Measurements from ENCODE around the gene CIB4. TPM values are rescaled to one million over a fixed set of nuclear protein-coding genes. Genes with fewer than 3 reads are reported as not detected.

Gene CIB4
- total RNA-seq, 1 donor from 2014 or later = not detected

- no peaks in the 10 kb centered on the region for H3K36me3 ChIP-seq (ENCODE audit: control insufficient read depth, insufficient read depth, low read length)
- H3K4me3 ChIP-seq (ENCODE audit: low read depth, low read length) = no peak overlapping the region
- no peak for DNase-seq (ENCODE audit: low read depth)
- FAIRE-seq = peak; percentile 52
- TF ChIP-seq, protein P1, sequence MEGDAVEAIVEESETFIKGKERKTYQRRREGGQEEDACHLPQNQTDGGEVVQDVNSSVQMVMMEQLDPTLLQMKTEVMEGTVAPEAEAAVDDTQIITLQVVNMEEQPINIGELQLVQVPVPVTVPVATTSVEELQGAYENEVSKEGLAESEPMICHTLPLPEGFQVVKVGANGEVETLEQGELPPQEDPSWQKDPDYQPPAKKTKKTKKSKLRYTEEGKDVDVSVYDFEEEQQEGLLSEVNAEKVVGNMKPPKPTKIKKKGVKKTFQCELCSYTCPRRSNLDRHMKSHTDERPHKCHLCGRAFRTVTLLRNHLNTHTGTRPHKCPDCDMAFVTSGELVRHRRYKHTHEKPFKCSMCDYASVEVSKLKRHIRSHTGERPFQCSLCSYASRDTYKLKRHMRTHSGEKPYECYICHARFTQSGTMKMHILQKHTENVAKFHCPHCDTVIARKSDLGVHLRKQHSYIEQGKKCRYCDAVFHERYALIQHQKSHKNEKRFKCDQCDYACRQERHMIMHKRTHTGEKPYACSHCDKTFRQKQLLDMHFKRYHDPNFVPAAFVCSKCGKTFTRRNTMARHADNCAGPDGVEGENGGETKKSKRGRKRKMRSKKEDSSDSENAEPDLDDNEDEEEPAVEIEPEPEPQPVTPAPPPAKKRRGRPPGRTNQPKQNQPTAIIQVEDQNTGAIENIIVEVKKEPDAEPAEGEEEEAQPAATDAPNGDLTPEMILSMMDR (IDR thresholded peaks at IDR 0.05; ENCODE audit: insufficient read depth, low read length, severe bottlenecking) = no peak
- peaks cover 2% of the 10 kb centered on the region for H3K27me3 ChIP-seq (ENCODE audit: control insufficient read depth, insufficient read depth, low read length)
These were observed 11.4 kb downstream of the CIB4 start for GRCh38 chr2:26629751-26630150.

DNA sequence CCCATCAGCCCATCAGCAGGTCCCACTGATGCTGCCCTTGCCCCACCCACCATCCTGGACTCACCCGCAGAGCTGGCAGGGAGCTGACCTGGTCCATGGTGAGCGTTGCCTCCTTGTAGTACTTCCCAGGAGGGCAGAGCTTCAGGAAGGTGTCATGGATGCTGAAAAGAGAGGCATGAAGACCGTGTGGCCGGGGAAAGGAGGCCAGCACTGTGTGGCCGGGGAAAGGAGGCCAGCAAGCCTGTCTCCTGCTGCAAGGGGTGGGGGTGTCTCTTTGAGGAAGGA lies 11.9 kb downstream of the CIB4 start:
- Histone ChIP-seq H3K36me3 (ENCODE audit: control insufficient read depth, insufficient read depth, low read length) (no peaks in the 10 kb centered on the region), H3K4me3 (ENCODE audit: low read depth, low read length) (no peak overlapping the region), H3K27me3 (ENCODE audit: control insufficient read depth, insufficient read depth, low read length) (peaks cover 2% of the 10 kb centered on the region)
- FAIRE-seq = no peak
- TF ChIP-seq, protein P1 (IDR thresholded peaks at IDR 0.05; ENCODE audit: insufficient read depth, low read length, severe bottlenecking) = no peak
- DNase-seq (ENCODE audit: low read depth) = no peak

DNA sequence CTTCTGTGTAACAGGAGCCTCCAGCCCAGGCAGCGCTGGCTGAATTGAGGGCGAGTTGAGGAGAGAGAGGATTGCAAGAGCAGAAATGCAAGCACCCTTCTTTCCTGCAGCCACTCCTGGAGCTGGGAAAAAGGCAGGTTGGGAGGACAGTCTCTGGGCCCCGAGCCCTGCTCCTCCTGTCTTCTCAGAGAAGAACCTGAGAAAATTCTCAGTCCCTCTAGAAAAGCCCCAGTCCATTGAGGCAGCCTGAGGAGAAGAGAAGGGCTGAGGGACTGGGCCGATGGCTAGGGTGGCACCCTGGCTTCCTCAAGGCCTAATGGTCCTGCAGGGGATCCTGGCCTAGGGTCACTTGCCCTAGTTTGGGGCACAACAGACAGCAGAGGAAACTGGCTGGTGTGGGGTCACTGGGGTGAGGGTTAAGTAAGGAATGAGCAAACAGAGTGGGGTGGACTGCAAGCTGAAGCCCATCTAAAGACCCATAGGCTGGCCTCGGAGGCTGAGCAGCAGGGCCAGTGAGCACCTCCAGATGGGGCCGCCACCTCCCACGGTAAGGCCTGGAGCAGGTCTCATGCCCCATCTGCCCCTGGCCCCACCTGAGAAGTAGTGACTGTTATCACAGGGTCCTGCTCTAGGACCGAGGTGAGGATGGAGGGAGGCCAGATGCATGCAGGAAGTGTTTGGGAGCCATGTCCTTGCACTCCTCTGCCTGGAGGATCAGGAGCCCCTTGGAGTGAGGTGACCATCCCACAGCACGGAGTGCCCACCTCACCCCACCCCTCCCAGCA lies 12.4 kb downstream of the CIB4 start:
- TF ChIP-seq, protein P1 (IDR thresholded peaks at IDR 0.05; ENCODE audit: insufficient read depth, low read length, severe bottlenecking) = no peak
- Histone ChIP-seq H3K4me3 (ENCODE audit: low read depth, low read length) (no peak overlapping the region), H3K36me3 (ENCODE audit: control insufficient read depth, insufficient read depth, low read length) (no peaks in the 10 kb centered on the region), H3K27me3 (ENCODE audit: control insufficient read depth, insufficient read depth, low read length) (peaks cover 2% of the 10 kb centered on the region)
- FAIRE-seq (no peak), DNase-seq (ENCODE audit: low read depth) (no peak)

DNA sequence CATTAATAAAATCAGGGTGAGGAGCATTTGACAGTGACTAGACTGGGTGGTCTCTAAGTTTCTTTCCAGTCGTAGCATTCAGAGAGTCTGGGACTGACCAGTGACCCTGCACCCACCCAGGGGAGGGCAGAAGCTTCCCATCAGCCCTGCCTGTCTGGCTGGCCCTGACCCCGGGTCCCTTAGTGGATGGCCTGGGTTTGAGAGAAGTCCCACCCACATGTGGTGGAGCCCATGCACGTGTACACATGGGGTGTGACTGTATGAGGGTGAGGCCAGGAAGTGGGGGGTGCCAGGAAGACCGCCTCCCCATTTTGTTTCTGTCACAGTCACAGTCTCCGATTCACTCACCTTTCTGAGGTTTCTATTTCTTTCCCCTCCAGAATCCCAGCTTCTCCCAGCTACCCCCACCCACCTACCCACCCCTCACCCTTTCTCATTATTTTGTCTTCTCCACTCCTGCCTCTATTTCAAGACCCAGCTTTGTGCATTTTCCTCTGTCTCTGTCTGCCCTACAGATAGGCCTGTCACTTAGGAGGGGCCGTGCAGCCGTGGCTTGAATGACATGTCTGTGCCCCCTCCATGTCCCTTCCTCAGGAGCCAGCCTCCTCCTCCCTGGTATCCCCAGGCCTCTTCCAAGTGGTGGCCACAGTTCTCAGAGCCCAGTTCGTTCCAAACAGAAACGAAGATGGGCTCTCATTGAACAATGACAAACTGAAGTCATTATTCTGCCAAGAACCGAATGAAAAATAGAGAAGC lies 13.6 kb downstream of the CIB4 start:
- TF ChIP-seq, protein P1 (IDR thresholded peaks at IDR 0.05; ENCODE audit: insufficient read depth, low read length, severe bottlenecking) = no peak
- Histone ChIP-seq H3K36me3 (ENCODE audit: control insufficient read depth, insufficient read depth, low read length) (no peaks in the 10 kb centered on the region), H3K27me3 (ENCODE audit: control insufficient read depth, insufficient read depth, low read length) (no peaks in the 10 kb centered on the region), H3K4me3 (ENCODE audit: low read depth, low read length) (no peak overlapping the region)
- DNase-seq (ENCODE audit: low read depth) = no peak
- FAIRE-seq = no peak

GRCh38 chr2:26626606-26627005 lies 14.6 kb downstream of the CIB4 start:
- TF ChIP-seq, protein P1 (IDR thresholded peaks at IDR 0.05; ENCODE audit: insufficient read depth, low read length, severe bottlenecking) = no peak
- no peaks in the 10 kb centered on the region for H3K36me3 ChIP-seq (ENCODE audit: control insufficient read depth, insufficient read depth, low read length)
- no peaks in the 10 kb centered on the region for H3K27me3 ChIP-seq (ENCODE audit: control insufficient read depth, insufficient read depth, low read length)
- H3K4me3 ChIP-seq (ENCODE audit: low read depth, low read length) = no peak overlapping the region
- no peak for FAIRE-seq
- no peak for DNase-seq (ENCODE audit: low read depth)

Data from bronchial epithelial cell (primary cell).